Measurements from ENCODE around the gene FZD1.
"Not testable (repeated sequence)": the region's sequence is repeated elsewhere in the genome, so short reads cannot be mapped to it uniquely, and the experiment has no call there.

The FZD1 gene

DNA sequence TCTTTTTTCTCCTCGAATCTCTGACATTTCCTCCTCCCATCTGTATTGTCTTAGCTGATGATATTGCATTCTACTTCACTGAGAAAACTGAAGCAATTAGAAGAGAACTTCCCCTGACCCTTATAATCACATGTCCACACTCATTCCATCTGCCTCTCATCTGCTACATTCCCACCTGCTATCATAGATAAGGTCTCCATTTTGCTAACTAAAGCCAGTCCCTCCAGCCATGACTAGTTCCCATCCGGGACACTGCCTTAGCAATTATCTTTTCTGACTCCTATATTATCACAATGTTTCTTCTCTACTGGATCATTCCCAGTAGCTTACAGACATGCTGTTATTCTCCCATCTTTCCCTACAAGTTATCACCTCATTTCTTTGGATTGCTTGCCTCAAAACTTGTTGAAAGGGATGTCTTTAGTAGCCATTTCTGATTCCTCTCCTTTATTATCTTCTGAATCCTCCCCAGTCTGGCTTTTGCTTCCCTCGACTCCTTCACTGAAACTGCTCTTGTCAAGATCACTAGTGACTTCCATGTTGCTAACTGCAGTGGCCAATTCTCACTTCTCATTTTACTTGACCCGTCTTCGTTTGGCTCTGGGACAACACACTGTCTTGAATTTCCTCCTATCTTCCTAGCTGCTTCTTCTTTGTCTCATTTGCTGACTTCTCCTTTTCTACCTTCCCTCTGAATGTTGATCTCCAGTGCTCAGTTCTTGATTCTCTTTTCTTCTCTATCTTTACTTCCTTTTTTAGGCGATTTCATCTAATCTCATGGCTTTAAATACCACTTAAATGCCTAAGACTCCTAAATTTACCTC lies 35.9 kb downstream of the FZD1 start:
- DNase-seq = no peak

DNA sequence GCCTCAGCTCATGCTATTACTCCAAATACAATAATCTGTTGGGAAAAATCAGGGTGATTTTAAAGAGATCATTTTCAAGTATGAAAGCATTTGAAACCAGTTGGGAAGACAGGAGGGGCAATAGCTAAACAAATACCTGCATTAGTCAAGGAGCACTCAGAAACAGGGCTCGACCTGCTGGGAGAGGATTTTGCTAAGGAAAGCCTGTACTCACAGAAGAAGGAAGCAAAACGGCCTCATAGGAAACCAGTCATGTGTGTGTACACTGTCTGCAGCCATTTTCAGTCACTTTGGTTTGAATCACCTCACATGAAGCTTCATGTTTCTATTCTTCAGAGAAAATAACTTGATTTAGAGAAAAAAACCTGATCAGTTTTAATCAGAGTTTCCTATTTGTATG lies 38.6 kb downstream of the FZD1 start:
- DNase-seq = no peak

DNA sequence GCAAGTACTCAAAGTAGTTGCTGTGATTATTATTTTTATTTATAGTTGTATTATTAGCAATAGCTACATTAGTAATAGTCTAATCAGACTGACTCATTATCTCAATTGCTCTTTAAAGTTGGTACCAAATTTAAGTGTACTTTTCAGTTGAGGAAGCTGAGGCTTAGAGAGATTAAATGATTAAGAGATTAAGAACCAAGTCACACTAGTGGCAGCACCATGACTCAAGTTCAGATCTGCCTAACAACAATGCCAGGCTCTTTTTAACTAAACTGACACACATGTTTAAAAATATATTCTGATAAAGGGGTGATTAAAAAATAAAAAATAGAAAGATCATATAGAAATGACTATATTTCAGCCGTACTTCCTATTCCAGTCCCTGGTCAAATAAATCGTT lies 42.0 kb downstream of the FZD1 start:
- no peak for DNase-seq

DNA sequence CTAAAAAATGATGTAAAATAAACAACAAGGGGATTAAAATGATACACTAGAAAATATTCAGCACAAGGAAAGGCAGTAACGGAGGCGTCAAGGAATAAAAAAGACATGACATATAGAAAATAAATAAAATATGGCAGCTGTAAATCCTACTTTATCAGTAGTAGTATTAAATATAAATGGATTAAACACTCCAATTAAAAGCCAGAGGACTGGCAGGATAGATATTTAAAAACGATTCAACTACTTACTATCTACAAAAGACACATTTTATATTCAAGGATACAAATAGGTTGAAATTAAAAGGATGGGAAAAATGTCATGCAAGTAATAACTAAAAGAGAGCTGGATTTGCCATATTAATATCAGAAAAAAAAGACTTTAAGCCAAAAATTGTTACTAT lies 43.2 kb downstream of the FZD1 start:
- DNase-seq = no peak

DNA sequence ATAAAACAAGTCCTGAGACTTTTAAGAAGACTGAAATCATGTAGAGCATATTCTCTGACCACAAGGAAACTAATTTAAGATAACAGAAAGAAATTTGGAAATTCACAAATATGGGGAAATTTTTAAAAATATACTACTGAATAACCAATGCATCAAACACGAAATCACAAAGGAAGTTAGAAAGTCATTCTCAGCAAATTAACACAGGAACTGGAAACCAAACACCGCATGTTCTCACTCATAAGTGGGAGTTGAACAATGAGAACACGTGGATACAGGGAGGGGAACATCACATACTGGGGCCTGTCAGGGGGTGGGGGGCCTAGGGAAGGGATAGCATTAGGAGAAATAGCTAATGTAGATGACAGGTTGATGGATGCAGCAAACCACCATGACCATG lies 44.0 kb downstream of the FZD1 start:
- DNase-seq = not testable (repeated sequence)

DNA sequence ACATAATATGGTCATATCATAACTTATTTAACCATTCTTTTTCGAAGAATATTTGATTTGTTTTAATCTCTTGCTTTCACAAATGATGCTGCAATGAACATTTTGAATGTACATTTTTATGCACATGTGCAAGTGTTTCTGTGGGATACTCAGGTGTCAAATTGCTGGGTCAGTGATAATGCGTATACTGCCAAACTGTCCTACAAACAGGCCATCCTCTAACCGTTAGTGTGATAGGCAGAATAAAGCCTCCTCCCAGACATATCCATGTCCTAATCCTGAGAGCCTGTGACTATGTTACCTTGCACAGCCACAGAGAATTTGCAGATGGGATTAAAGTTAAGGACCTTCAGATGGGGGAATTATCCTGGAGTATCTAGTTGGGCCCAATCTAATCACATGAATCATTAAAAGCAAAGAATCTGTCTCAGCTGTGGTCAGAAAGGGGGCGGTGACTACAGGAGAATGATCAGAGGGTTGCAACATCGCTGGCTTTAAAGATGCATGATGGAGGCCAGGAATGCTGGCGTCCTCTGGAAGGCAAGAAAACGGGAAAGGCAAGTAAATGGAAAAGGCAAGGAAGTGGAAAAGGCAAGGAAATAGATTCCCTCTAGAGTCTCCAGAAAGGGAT lies 46.7 kb downstream of the FZD1 start:
- no peak for DNase-seq

DNA sequence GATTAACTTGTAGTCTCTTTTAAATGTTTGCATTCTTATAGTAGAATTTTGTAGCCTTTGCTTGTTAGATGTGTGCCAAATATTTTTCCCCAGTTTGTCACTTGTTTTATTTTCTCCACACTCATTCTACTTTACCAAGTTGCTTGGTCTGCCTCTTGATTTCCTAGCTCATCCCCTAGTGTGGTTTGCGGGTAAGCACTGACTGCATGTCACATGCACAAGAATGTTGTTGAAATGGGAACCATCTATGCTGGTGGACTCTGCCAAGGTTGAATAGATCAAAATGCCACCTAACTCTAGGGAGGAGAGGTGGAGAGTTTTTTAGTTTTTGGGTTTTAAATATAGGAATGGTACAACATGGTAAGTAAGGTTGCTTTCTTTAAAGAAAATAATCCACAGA lies 47.6 kb downstream of the FZD1 start:
- DNase-seq = no peak

DNA sequence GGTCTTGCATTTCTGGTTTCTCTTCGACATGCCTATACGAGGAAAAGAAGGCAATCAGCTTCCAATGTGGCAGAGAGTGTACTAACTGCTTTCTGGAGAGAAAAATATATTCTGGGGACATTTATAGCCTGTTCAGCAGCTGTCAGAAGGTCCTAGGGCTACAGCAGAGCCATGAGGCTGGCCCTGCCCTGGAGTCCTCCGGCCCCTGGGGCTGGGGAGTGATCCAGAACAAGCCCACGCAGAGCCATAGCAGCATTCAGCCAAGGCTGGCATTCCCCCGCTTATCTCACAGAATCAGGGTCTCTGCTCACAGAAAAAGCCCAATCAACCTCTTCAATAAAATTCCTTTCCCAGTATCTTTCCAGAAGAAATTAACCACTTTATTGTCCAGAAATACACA lies 48.9 kb downstream of the FZD1 start:
- no peak for DNase-seq

DNA sequence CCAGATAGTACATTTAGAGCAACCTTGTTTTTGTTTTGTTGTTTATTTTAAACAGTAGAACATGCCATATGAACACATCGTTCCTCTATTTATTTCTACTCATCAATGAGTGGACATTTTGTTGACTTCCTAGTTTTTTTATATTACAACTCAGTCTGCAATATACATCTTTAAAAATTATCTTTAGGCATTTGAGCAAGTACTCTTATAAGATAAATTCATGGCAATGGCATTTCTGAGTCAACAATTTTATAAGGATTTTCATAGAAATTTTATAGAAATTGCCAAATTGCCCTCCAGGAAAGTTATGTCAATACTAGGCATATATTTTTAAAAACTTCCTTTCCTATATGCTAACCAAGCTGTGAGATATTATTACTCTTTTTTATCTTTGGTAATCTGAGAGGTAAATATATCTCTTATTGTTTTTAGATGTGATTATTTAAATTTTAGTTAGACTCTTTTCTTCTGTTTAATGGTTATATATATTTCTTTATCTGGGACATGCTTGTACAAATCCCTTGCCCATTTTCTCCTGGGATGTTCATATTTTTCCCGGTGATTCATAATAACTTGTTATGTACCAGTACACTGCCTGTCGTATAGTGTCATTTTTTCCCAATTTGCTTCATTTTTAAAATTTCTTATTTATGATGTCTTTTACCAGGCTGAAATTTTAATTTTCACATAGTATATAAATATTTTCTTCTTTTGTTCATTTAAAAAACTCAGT lies 50.5 kb downstream of the FZD1 start:
- no peak for DNase-seq

DNA sequence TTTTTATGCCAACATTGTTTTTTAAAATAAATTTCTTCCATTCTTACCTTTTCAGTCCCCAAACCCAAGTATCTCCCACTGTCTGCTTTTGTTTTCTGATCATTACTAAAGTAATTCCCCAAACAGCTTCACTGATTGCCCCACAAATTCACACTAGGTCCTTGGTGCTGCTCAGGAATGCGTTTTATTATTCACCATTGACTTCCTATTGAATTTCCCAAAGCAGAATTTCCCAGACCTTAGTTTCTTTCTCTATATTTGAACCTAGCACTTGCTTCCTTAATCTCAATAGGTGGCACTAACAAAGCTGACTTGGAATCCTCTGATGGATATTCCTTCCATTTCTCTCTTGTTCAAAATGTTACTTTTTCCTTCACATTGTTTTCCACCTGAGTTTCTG lies 52.2 kb downstream of the FZD1 start:
- no peak for DNase-seq

DNA sequence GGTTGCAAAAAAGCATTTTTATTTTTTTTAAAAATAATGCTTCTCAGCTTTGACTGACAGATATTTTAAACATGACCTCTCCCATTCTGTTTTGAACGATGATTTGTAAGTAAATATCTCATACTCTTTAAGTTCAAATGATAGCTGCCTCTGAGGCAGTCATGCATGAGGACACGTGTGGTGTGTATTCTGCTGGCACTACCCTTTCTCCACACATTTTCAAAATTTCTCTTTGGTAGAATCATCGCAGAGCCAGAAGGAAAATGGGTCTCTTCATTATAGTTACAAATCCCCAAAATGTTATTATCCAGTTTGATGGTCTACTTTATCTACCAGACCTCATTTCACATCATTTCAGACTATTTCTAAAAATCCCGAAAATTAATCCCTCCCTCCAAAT lies 55.1 kb downstream of the FZD1 start:
- no peak for DNase-seq

DNA sequence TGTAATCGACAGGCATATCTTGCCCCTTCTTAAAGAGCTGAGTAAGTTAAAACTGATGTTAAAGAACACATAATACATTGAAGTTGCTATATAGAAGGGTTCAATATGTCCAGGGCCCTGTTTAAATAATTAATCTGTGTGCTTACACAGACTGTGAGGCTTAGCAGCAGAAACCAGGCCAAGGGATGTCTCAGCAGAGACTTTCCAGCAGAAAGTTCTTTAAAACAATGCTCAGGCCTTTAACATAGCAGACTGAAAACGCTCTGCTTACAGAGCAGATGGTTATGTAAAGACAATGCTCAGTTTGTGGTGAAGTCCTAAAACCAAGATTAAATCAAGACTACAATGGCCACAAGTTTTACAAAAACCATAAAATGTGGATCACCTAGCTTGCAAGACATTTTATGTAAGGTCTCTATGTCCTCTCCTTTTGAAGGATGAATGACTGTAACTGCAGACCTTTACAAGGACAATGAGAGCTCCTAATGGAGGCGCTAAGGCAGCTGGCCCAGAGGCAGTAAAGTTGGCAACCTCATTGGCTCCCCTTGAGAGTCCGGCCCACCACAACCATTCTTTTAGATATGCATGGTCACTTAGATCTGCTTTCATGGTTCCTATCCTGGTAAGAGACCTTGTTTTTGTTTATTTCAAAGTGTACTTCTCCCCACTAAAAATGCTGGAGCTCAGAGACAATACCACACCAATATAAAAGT lies 56.3 kb downstream of the FZD1 start:
- no peak for DNase-seq

Data from 8988T (cell line).